K562 (cell line): ENCODE measurements around the gene SDCBP2. TPM values are rescaled to one million over a fixed set of nuclear protein-coding genes. Genes with fewer than 3 reads are reported as not detected.

Experiments used
- ATAC-seq: fragments of 200-7000 bp; cut with Tn5 transposase; 3 replicates; pipeline ENCODE4 v1.9.1; 2020; ENCODE audit warnings: moderate library complexity
- BruUV-seq: library from RNA; stranded (reverse); fragments of 400-500 nt; replicated peaks from 2 replicates; lab custom pipeline; 2021; lab: Mats Ljungman, UMichigan
- CTCF ChIA-PET: fragments of 300-600 bp; formaldehyde crosslinking; extraction: SDS; loops from one replicate; lab custom pipeline; 2021; ENCODE audit warnings: low intra/inter-chr PET ratio; lab: Yijun Ruan, JAX
- POLR2A ChIA-PET: fragments of 300-600, 350-650 bp; sonication (Branson Sonifier 250); formaldehyde crosslinking; extraction: SDS; loops from one replicate; lab custom pipeline; 2021; ENCODE audit warnings: antibody characterized with exemption, inconsistent platforms; lab: Yijun Ruan, JAX
- DNase-seq, 4 experiments: peaks; one replicate each; pipeline versions ENCODE4 v3.0.0 to v3.0.0-alpha.2; 2011 to 2018; ENCODE audit warnings: low spot score in 3 of 4, mixed read lengths in 3 of 4; ENCODE audit errors: extremely low read depth in 1 of 4
- FAIRE-seq: peaks from 2 replicates; lab custom pipeline; 2011; peaks lifted over from hg19 to GRCh38; lab: Jason Lieb, UNC
- H2AFZ ChIP-seq: 2 replicates; pipeline ENCODE4 v1.6.0; 2011; ENCODE audit warnings: low read depth, low read length, control low read depth, inconsistent platforms
- H3K27ac ChIP-seq: fragments of 200-600 bp; 3 replicates; pipeline ENCODE4 v1.8.0; 2011; ENCODE audit warnings: low read depth, mild to moderate bottlenecking, control low read depth, inconsistent platforms, low read length, moderate library complexity, mixed read lengths; ENCODE audit errors: extremely low read depth
- H3K27me3 ChIP-seq, 2 experiments: fragments of 300-600 bp in 1 of 2; 2 replicates in 1 of 2; 3 replicates in 1 of 2; pipeline versions ENCODE4 v1.6.0 to v1.8.0; 2011; ENCODE audit warnings: inconsistent platforms in 2 of 2, low read length in 2 of 2, mild to moderate bottlenecking in 1 of 2, mixed read lengths in 1 of 2, moderate library complexity in 1 of 2; ENCODE audit not compliant: control insufficient read depth in 2 of 2, insufficient read depth in 2 of 2
- H3K36me3 ChIP-seq: fragments of 300-600 bp; 3 replicates; pipeline ENCODE4 v1.8.0; 2011; ENCODE audit warnings: mild to moderate bottlenecking, low read length, inconsistent platforms; ENCODE audit not compliant: control insufficient read depth, insufficient read depth
- H3K4me1 ChIP-seq, 2 experiments: fragments of 200-600 bp in 1 of 2; replicated peaks in 1 of 2; 2 replicates in 1 of 2; 3 replicates in 1 of 2; pipeline versions ENCODE4 v1.5.1 to v1.8.0; 2011; ENCODE audit warnings: inconsistent platforms in 2 of 2, low read length in 2 of 2, mild to moderate bottlenecking in 1 of 2, mixed read lengths in 1 of 2, moderate library complexity in 1 of 2; ENCODE audit not compliant: control insufficient read depth in 2 of 2, insufficient read depth in 2 of 2
- H3K4me2 ChIP-seq: 2 replicates; pipeline ENCODE4 v1.6.1; 2011; ENCODE audit warnings: low read length, control low read depth, inconsistent platforms, mixed read lengths; ENCODE audit not compliant: insufficient read depth
- H3K4me3 ChIP-seq: fragments of 200-600 bp; sonication (generic), shearing (Covaris generic); 2 replicates; pipeline ENCODE4 v1.5.1; 2016; ENCODE audit warnings: control low read depth, inconsistent platforms
- H3K79me2 ChIP-seq: fragments of 200-600 bp; 3 replicates; pipeline ENCODE4 v1.8.0; 2011; ENCODE audit warnings: low read length, inconsistent platforms; ENCODE audit not compliant: control insufficient read depth, insufficient read depth
- H3K9ac ChIP-seq, 2 experiments: 2 replicates each; pipeline versions ENCODE4 v1.6.0 to v1.6.1; 2011; ENCODE audit warnings: low read depth in 2 of 2, low read length in 2 of 2, control low read depth in 1 of 2, inconsistent platforms in 1 of 2, mild to moderate bottlenecking in 1 of 2, mixed read lengths in 1 of 2; ENCODE audit not compliant: insufficient read depth in 1 of 2
- H3K9me1 ChIP-seq: one replicate; pipeline ENCODE4 v1.6.0; 2011; ENCODE audit warnings: inconsistent platforms, mild to moderate bottlenecking, low read length, moderate library complexity; ENCODE audit not compliant: control insufficient read depth, insufficient read depth
- H3K9me3 ChIP-seq: replicated peaks from 2 replicates; pipeline ENCODE4 v1.5.1; 2011; ENCODE audit warnings: low read depth, low read length, inconsistent platforms; ENCODE audit not compliant: control insufficient read depth, insufficient read depth
- H4K20me1 ChIP-seq: replicated peaks from 2 replicates; pipeline ENCODE4 v1.6.1; 2011; ENCODE audit warnings: low read length, inconsistent platforms, mixed read lengths; ENCODE audit not compliant: control insufficient read depth, insufficient read depth
- CXXC5 ChIP-seq: fragments of 250-450 bp; sonication (Bioruptor Pico); IDR thresholded peaks from 2 replicates; pipeline ENCODE4 v1.8.0; 2022; ENCODE audit warnings: inconsistent platforms, mild to moderate bottlenecking, moderate library complexity
- HNRNPK ChIP-seq: fragments of 200-400 bp; formaldehyde crosslinking; IDR thresholded peaks from one replicate; pipeline ENCODE4 v1.6.1; 2018; ENCODE audit warnings: mild to moderate bottlenecking, low read depth, low read length; ENCODE audit not compliant: poor library complexity, severe bottlenecking
- ZNF644 ChIP-seq: fragments of 200-800 bp; sonication (Bioruptor generic); IDR thresholded peaks from 2 replicates; pipeline ENCODE4 v1.6.1; 2016; ENCODE audit warnings: low read depth, missing genetic modification characterization, missing compliant biosample characterization
- WGBS: fragments of 100-300 bp; shearing (Covaris generic); methylation state at CpG from one replicate; pipeline ENCODE4 v1.1.6; 2016; ENCODE audit warnings: low coverage, mixed read lengths; ENCODE audit not compliant: insufficient coverage; ENCODE audit errors: missing lambda C conversion rate; 5-methylcytosine and 5-hydroxymethylcytosine counted together
- in situ Hi-C: fragments of 300-500 bp; cut with MboI; formaldehyde crosslinking; loops from 4 replicates; pipeline ENCODE4 v1.15.0; 2018; ENCODE audit warnings: inconsistent platforms, mixed read lengths
- intact Hi-C: fragments of 100-400 bp; cut with micrococcal nuclease; formaldehyde crosslinking; loops from 2 replicates; pipeline ENCODE4 v1.14.2; 2022
- polyA plus RNA-seq, 8 experiments: library from polyadenylated mRNA; depleted of rRNA in 4 of 8; stranded (reverse) in 5 of 8; unstranded in 3 of 8; fragments of >200 nt; fragmentation: Nextera tagmentation in 2 of 8; fragmentation: Illumina TruSeq in 1 of 8; extraction: Ambion mirVana in 2 of 8; extraction: Trizol in 1 of 8; gene quantifications; 2 replicates each; pipeline versions ENCODE4 v1.2.1 to v1.2.3, GENCODE V29; 2011 to 2014; ENCODE audit warnings: inconsistent platforms in 1 of 8, missing spikeins in 1 of 8
- total RNA-seq, 7 experiments: library from RNA; depleted of rRNA in 6 of 7; stranded (reverse); fragments of >200 nt in 6 of 7; fragmentation: Illumina TruSeq in 2 of 7; extraction: Trizol in 2 of 7; gene quantifications; 2 replicates each; pipeline versions ENCODE4 v1.2.1 to v1.2.3, GENCODE V29; 2011 to 2021; ENCODE audit warnings: low replicate concordance in 1 of 7
- TF ChIP-seq, protein P1 (sequence below): sonication (generic); formaldehyde crosslinking; IDR thresholded peaks from 2 replicates; pipeline ENCODE4 v1.9.0; 2022; ENCODE audit warnings: mild to moderate bottlenecking, missing genetic modification reagents

The SDCBP2 gene
- total and polyA plus RNA-seq, 9 of the 15 experiments (the other 6 are each of a cell fraction or from before 2014, with no cell fraction given), result 0.06 to 1.2 (median 0.80) TPM

DNA sequence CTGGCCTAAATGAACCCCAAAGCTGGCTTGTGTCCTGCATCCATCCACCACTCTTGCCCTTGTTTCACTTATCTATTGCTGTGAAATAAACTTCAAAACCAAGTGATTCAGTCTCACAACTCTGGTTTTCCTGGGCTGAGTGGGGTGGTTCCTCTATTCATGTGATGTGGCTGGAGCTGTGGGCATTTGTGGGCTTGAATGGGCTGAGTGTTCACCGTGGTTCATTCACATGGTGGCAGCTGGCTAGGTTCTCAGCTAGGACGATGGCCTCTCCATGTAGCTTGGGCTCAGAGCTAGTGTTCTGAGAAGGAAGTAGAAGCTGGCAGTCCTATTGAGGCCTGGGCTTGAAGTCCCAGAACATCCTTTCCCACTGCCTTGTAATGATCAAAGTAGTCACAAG is 33.5 kb upstream of the SDCBP2 start:
- DNase-seq (no peak), ATAC-seq (no peak), FAIRE-seq (no peak)
- Histone ChIP-seq H3K4me3 (no peak overlapping the region), H3K9me1 (no peaks in the 10 kb centered on the region), H3K27ac (no peak overlapping the region), H3K4me1 (peaks cover 0 to 4% of the 10 kb centered on the region in 2 experiments; a peak in 2 of 5 replicates), H3K9me3 (no peaks in the 10 kb centered on the region), H3K79me2 (no peaks in the 10 kb centered on the region), H2AFZ (no peak overlapping the region), H3K4me2 (no peak overlapping the region), H4K20me1 (no peaks in the 10 kb centered on the region), H3K27me3 (no peaks in the 10 kb centered on the region), H3K9ac (no peak overlapping the region), H3K36me3 (peaks cover 33% of the 10 kb centered on the region)
- CTCF ChIA-PET, result no interaction called here
- 94% methylated on average over 2 of the region's 2 CpGs for WGBS
- intact Hi-C loops (no loop called here), in situ Hi-C loops (loop anchor here (10.0 kb wide), 1 partner anchor 262 kb away; the partner anchor contains the start of gene SIRPB1)
- BruUV-seq, result no TSS peak
- POLR2A ChIA-PET, result no interaction called here
- TF ChIP-seq, protein P1, sequence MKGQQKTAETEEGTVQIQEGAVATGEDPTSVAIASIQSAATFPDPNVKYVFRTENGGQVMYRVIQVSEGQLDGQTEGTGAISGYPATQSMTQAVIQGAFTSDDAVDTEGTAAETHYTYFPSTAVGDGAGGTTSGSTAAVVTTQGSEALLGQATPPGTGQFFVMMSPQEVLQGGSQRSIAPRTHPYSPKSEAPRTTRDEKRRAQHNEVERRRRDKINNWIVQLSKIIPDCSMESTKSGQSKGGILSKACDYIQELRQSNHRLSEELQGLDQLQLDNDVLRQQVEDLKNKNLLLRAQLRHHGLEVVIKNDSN, result no peak
- TF ChIP-seq CXXC5 (CRISPR knock-in tag) (no peak), HNRNPK (no peak), ZNF644 (no peak)
- TF ChIP-seq, all 486 proteins: peak for 0
